LNCaP clone FGC (cell line): ENCODE measurements around the gene GRIN2A.

Experiments used
- DNase-seq: peaks from one replicate; pipeline ENCODE4 v3.0.0-alpha.2; 2011; ENCODE audit warnings: low read depth
- H3K4me3 ChIP-seq: 2 replicates; pipeline ENCODE4 v1.5.1; 2011; ENCODE audit warnings: mild to moderate bottlenecking, low read depth, low read length, control low read depth
- TF ChIP-seq, protein P1 (sequence below): IDR thresholded peaks from 2 replicates; pipeline ENCODE4 v1.5.1; 2012; ENCODE audit warnings: mild to moderate bottlenecking; ENCODE audit not compliant: control insufficient read depth, insufficient read depth; ENCODE audit errors: extremely low read depth

Gene GRIN2A

GRCh38 chr16:10097271-10097670 is 85.0 kb downstream of the GRIN2A start:
- TF ChIP-seq, protein P1, sequence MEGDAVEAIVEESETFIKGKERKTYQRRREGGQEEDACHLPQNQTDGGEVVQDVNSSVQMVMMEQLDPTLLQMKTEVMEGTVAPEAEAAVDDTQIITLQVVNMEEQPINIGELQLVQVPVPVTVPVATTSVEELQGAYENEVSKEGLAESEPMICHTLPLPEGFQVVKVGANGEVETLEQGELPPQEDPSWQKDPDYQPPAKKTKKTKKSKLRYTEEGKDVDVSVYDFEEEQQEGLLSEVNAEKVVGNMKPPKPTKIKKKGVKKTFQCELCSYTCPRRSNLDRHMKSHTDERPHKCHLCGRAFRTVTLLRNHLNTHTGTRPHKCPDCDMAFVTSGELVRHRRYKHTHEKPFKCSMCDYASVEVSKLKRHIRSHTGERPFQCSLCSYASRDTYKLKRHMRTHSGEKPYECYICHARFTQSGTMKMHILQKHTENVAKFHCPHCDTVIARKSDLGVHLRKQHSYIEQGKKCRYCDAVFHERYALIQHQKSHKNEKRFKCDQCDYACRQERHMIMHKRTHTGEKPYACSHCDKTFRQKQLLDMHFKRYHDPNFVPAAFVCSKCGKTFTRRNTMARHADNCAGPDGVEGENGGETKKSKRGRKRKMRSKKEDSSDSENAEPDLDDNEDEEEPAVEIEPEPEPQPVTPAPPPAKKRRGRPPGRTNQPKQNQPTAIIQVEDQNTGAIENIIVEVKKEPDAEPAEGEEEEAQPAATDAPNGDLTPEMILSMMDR, result no peak
- no peak overlapping the region for H3K4me3 ChIP-seq
- DNase-seq, result no peak

DNA sequence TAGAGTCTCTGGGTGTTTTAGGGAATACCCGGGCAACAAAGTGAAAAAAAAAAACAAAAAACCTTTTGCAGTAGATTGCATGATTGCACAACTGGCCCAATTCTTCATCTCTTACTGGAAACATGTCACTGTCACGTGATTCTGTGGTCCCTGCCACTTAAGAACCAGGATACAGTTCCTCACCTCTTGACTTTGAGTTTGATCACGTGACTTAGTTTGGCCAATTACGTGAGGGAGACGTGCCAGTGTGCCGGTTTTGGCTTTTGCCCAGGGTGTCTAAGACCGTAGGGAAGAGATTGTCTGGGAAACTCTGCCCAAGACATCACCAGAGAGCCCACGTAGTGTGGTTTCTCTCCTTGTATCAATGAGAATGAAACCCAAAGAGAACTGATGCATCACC is 88.7 kb downstream of the GRIN2A start:
- TF ChIP-seq, protein P1, result no peak
- DNase-seq, result no peak
- no peak overlapping the region for H3K4me3 ChIP-seq

- no peak for DNase-seq
- TF ChIP-seq, protein P1, result no peak
- H3K4me3 ChIP-seq, result no peak overlapping the region
Observed at GRCh38 chr16:10090816-10091215, 91.4 kb downstream of the GRIN2A start.

DNA sequence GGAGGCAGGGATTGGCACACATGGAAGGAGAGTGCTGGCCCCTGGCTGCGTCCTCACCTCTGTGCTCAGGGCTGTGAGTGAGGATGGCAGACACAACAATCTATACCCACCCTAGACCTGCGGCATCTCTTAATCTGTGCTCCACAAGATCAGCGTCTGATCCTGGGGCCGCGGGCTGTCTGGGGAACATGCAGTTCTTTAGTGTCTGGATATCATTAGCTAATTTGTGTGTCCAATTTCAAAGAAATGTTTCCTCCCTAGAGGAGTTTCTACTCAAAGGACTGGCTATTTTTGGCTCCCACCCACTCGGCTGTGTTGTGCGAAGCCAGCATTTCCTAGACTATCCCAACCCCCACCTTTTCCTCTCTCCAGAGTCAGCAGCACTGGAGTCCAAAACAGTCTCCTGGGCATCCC is 93.8 kb downstream of the GRIN2A start:
- TF ChIP-seq, protein P1, result no peak
- H3K4me3 ChIP-seq, result no peak overlapping the region
- DNase-seq, result no peak

DNA sequence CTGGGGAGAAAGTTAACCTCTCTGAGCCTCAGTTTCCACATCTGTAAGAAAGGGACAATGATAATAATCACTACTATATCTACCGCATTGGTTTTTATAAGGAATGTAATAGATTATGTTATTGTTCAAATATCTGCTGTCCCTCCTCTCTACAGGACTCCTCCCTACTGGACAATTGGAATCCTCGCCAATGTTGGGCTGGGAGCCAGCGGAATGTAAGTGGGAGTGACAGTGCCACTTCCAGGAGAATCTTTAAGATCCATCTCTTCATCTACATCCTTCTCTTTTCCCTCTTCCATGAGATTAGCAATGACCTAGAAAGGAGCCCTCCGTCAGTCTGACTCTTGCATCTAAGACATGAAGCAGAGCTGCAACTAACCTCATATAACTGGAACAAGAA is 95.1 kb downstream of the GRIN2A start:
- no peak for DNase-seq
- H3K4me3 ChIP-seq, result no peak overlapping the region
- TF ChIP-seq, protein P1, result no peak

DNA sequence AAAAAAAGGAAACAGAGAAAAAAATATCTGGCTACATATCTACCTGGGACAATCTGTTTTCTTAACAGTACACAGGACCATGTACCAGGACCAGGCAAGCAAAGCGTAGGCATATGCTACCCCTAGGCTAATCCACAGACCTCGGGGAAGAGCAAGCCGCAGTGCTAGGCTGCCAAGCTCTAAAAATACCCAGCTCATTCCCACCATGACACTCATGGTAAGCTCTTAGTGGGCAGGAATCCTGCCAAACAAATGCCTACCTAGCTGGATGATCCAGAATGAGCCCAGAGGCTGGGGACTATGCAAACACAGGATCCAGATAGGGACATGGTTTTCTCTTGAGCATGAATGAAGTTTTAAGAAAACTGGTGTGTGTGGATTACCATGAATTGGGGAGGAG is 95.6 kb downstream of the GRIN2A start:
- H3K4me3 ChIP-seq, result no peak overlapping the region

More for the DNA sequence above, 95.6 kb downstream of the GRIN2A start:
- DNase-seq, result no peak
- TF ChIP-seq, protein P1, result no peak
